Measurements from ENCODE around the gene ACOX1.
A peak's percentile ranks its signal among the peaks of the same experiment; 100 is the strongest.

ACOX1 gene

DNA sequence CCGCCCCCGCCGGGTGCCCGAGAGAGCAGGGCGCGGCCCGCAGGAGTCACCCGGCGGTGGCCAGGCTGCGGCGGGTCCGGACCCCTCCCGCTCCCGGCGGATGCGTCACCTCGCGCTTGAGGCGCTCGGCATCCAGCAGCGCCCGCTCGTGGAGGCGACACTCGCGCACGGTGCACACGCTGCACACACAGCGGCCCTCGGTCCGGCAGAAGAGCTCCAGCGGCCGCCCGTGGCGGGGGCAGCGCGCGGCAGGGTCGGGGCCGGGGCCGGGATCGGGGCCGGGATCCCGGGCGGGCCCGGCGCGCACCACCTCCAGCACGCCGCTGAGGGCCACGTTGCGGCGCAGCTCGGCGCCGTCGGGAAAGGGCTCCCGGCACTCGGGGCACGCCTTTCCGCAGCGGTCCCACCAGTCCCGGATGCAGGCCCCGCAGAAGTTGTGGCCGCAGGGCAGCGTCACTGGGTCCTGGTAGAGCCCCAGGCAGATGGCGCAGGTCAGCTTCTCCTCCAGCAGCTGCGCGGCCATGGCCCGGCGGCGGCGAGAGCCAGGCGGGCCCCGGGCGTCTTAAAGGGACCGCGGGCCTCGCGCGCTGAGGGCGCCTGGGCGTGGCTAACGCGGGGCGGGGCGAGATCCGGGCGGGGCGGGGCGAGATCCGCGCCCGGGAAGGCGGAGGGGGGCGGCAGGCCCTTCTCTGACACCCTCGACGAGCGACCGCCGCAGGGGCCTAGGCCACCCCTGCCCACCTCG, 82.4 kb downstream of the ACOX1 start, which contains the start of gene TRIM65 (continued):
- TF ChIP-seq, protein P1, sequence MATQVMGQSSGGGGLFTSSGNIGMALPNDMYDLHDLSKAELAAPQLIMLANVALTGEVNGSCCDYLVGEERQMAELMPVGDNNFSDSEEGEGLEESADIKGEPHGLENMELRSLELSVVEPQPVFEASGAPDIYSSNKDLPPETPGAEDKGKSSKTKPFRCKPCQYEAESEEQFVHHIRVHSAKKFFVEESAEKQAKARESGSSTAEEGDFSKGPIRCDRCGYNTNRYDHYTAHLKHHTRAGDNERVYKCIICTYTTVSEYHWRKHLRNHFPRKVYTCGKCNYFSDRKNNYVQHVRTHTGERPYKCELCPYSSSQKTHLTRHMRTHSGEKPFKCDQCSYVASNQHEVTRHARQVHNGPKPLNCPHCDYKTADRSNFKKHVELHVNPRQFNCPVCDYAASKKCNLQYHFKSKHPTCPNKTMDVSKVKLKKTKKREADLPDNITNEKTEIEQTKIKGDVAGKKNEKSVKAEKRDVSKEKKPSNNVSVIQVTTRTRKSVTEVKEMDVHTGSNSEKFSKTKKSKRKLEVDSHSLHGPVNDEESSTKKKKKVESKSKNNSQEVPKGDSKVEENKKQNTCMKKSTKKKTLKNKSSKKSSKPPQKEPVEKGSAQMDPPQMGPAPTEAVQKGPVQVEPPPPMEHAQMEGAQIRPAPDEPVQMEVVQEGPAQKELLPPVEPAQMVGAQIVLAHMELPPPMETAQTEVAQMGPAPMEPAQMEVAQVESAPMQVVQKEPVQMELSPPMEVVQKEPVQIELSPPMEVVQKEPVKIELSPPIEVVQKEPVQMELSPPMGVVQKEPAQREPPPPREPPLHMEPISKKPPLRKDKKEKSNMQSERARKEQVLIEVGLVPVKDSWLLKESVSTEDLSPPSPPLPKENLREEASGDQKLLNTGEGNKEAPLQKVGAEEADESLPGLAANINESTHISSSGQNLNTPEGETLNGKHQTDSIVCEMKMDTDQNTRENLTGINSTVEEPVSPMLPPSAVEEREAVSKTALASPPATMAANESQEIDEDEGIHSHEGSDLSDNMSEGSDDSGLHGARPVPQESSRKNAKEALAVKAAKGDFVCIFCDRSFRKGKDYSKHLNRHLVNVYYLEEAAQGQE (tag by site-specific recombination; IDR thresholded peaks at IDR 0.05), result no peak
- TF ChIP-seq ZNF394 (tag by site-specific recombination; IDR thresholded peaks at IDR 0.05; ENCODE audit: borderline replicate concordance) (peak; percentile 70; the same call in 1 of the 2 replicates), ZNF677 (tag by site-specific recombination; IDR thresholded peaks at IDR 0.05) (0 out of 2 replicates have a peak, but pooled peaks have one; percentile 17), YY1 (tag by site-specific recombination; IDR thresholded peaks at IDR 0.05) (peak; percentile 85), PRDM1 (tag by site-specific recombination; IDR thresholded peaks at IDR 0.05) (no peak), HOXC10 (CRISPR knock-in tag; IDR thresholded peaks at IDR 0.05) (0 out of 2 replicates have a peak, but pooled peaks have one; percentile 47), ZNF610 (tag by site-specific recombination; IDR thresholded peaks at IDR 0.05; ENCODE audit: borderline replicate concordance) (no peak), ZNF785 (tag by site-specific recombination; IDR thresholded peaks at IDR 0.05) (no peak), ZNF423 (tag by site-specific recombination; IDR thresholded peaks at IDR 0.05) (no peak), SETDB1 (IDR thresholded peaks at IDR 0.05; ENCODE audit: insufficient read length, low read length) (no peak), ZNF768 (tag by site-specific recombination; IDR thresholded peaks at IDR 0.05) (peak; percentile 14; the same call in 1 of the 2 replicates), ZNF792 (tag by site-specific recombination; IDR thresholded peaks at IDR 0.05) (no peak), ZNF549 (tag by site-specific recombination; IDR thresholded peaks at IDR 0.05) (no peak), ZNF24 (tag by site-specific recombination; IDR thresholded peaks at IDR 0.05) (no peak), ZNF10 (tag by site-specific recombination; IDR thresholded peaks at IDR 0.05) (no peak), ZBTB1 (tag by site-specific recombination; IDR thresholded peaks at IDR 0.05) (no peak), SP7 (tag by site-specific recombination; IDR thresholded peaks at IDR 0.05) (no peak), ZNF626 (tag by site-specific recombination; IDR thresholded peaks at IDR 0.05) (no peak), ZNF48 (tag by site-specific recombination; IDR thresholded peaks at IDR 0.05) (no peak), ZNF837 (tag by site-specific recombination; IDR thresholded peaks at IDR 0.05) (no peak), ZNF223 (tag by site-specific recombination; IDR thresholded peaks at IDR 0.05) (no peak), ZNF37A (tag by site-specific recombination; IDR thresholded peaks at IDR 0.05) (no peak), ZNF155 (tag by site-specific recombination; IDR thresholded peaks at IDR 0.05) (no peak), HOXA7 (CRISPR knock-in tag; IDR thresholded peaks at IDR 0.05; ENCODE audit: borderline replicate concordance) (no peak), ZNF248 (tag by site-specific recombination; IDR thresholded peaks at IDR 0.05) (no peak), ZNF335 (tag by site-specific recombination; conservative IDR thresholded peaks at IDR 0.05) (peak; percentile 88), ZEB2 (tag by site-specific recombination; IDR thresholded peaks at IDR 0.05) (0 out of 2 replicates have a peak, but pooled peaks have one; percentile 5)
- TF ChIP-seq, protein P2, sequence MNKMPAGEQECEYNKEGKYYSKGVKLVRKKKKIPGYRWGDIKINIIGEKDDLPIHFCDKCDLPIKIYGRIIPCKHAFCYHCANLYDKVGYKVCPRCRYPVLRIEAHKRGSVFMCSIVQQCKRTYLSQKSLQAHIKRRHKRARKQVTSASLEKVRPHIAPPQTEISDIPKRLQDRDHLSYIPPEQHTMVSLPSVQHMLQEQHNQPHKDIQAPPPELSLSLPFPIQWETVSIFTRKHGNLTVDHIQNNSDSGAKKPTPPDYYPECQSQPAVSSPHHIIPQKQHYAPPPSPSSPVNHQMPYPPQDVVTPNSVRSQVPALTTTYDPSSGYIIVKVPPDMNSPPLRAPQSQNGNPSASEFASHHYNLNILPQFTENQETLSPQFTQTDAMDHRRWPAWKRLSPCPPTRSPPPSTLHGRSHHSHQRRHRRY (tag by site-specific recombination; IDR thresholded peaks at IDR 0.05), result no peak
- TF ChIP-seq, protein P3, sequence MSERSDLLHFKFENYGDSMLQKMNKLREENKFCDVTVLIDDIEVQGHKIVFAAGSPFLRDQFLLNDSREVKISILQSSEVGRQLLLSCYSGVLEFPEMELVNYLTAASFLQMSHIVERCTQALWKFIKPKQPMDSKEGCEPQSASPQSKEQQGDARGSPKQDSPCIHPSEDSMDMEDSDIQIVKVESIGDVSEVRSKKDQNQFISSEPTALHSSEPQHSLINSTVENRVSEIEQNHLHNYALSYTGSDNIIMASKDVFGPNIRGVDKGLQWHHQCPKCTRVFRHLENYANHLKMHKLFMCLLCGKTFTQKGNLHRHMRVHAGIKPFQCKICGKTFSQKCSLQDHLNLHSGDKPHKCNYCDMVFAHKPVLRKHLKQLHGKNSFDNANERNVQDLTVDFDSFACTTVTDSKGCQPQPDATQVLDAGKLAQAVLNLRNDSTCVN (tag by site-specific recombination; optimal IDR thresholded peaks at IDR 0.05), result peak; percentile 92
- TF ChIP-seq, protein P4, sequence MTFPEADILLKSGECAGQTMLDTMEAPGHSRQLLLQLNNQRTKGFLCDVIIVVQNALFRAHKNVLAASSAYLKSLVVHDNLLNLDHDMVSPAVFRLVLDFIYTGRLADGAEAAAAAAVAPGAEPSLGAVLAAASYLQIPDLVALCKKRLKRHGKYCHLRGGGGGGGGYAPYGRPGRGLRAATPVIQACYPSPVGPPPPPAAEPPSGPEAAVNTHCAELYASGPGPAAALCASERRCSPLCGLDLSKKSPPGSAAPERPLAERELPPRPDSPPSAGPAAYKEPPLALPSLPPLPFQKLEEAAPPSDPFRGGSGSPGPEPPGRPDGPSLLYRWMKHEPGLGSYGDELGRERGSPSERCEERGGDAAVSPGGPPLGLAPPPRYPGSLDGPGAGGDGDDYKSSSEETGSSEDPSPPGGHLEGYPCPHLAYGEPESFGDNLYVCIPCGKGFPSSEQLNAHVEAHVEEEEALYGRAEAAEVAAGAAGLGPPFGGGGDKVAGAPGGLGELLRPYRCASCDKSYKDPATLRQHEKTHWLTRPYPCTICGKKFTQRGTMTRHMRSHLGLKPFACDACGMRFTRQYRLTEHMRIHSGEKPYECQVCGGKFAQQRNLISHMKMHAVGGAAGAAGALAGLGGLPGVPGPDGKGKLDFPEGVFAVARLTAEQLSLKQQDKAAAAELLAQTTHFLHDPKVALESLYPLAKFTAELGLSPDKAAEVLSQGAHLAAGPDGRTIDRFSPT (tag by site-specific recombination; IDR thresholded peaks at IDR 0.05), result peak; percentile 82; the same call in 1 of the 2 replicates
- TF ChIP-seq, protein P5, sequence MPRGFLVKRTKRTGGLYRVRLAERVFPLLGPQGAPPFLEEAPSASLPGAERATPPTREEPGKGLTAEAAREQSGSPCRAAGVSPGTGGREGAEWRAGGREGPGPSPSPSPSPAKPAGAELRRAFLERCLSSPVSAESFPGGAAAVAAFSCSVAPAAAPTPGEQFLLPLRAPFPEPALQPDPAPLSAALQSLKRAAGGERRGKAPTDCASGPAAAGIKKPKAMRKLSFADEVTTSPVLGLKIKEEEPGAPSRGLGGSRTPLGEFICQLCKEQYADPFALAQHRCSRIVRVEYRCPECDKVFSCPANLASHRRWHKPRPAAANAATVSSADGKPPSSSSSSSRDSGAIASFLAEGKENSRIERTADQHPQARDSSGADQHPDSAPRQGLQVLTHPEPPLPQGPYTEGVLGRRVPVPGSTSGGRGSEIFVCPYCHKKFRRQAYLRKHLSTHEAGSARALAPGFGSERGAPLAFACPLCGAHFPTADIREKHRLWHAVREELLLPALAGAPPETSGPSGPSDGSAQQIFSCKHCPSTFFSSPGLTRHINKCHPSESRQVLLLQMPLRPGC (tag by site-specific recombination; IDR thresholded peaks at IDR 0.05), result no peak

Measured in HEK293 (cell line).